GM18873 (cell line): Measurements from ENCODE around the gene TDRD7.

ENCODE experiments used
- ATAC-seq: cut with Tn5 transposase; IDR thresholded peaks from one replicate; pipeline ENCODE4 v1.9.1; 2021; ENCODE audit warnings: mild to moderate bottlenecking, moderate library complexity, moderate number of reproducible peaks; ENCODE audit not compliant: unreplicated experiment, low FRiP score

TDRD7 gene

DNA sequence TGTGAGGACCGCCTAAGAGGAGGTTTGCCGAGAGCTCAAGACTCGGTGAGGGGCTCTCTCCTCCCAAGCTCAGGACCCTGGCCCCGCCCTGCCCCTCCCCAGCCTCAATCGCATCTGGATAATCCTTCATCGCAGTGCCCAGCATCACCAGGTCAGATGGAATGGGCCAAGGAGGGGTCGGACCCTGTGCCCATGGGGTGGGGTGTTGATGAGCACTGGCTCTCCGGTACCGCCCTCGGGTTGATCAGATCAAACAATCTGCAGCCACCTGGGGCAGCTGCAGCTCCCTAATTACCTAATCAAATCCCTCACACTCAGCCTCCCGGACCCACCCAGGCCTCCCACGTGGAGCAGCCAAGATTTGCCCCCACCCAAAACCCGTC is 24.4 kb upstream of the TDRD7 start:
- no peak for ATAC-seq

GRCh38 chr9:97387936-97388684 is 23.8 kb upstream of the TDRD7 start:
- no peak for ATAC-seq

DNA sequence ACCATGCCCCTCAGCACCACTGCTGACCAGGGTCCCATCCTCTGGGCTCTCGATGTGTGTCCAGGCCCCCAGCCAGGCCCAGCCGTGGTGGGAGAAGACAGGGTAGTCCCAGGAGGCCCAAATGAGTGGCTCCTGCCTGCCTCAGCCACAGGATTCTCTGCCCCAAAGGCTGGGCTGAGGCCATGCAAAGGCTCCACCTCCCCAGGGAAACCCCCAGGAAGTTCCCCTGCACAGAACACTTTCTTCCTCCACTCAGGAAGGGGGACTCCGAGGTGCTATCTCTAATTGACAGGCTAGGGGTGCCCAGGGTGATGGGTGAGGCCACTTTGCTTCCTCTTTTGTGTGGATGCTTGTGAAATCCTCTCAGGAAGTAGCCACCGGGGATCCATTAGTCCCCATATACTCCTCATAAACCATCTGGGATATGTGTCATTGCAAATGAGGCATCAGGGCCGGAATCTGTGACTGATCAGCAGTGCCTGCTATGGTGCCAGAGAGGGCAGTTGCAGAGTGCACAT is 23.1 kb upstream of the TDRD7 start:
- peak; percentile 74 for ATAC-seq

- no peak for ATAC-seq
Measured at GRCh38 chr9:97389249-97389648, 22.6 kb upstream of the TDRD7 start.

- ATAC-seq: no peak
Measured at GRCh38 chr9:97390791-97391406, 21.0 kb upstream of the TDRD7 start.

DNA sequence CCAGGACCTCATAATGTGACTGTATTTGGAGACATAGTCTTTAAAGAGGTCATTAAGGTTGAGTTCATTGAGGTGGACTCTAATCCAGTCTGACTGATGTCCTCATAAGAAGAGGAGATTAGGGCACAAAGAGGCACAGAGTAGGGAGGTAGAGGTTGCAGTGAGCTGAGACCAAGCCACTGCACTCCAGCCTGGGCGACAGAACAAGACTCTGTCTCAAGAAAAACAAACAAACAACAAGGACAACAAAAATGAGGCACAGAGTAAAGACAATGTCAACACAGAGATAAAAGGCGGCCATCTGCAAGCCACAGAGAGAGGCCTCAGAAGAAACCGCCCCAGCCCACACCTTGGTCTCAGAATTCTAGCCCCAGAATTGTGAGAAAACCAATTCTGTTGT is 17.0 kb upstream of the TDRD7 start:
- no peak for ATAC-seq

DNA sequence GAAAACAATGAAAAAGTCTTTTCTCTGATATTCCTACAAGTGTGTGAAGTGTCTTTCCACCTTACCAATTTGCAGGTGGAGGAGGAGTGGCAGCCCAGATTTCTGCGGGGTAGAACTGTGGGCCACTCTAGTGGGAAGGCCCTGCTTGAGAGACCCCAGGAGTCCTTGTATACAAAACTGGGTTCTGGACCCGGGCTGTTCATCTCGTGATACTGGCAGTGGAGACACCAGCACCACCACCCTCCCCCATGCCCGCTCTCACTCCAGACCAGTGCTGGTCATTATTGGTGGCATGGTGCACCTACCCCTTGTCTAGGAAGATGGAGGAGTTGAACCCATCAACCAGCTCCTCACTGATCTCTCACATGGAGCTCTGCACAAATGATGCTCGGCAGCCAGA is 16.2 kb upstream of the TDRD7 start:
- ATAC-seq: no peak

DNA sequence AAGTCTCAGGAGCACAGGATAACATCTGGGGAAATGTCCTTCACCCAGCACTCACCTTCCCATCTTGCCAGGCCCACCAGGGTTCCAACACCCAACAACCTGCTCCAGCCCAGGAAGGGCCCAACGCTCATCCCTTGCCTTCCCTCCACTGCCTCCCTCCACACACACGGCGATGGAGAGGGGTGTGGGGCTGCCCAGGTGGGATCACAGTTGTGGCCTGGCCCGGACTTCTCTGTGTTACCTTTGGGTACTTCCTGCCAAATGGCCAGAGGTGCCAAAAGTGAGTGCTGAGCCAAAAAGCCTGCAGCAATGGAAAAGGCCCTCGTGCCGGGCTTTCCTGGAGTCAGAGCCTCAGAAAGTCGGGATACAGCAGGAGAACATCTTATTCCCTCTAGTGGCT is 15.6 kb upstream of the TDRD7 start:
- ATAC-seq: no peak

DNA sequence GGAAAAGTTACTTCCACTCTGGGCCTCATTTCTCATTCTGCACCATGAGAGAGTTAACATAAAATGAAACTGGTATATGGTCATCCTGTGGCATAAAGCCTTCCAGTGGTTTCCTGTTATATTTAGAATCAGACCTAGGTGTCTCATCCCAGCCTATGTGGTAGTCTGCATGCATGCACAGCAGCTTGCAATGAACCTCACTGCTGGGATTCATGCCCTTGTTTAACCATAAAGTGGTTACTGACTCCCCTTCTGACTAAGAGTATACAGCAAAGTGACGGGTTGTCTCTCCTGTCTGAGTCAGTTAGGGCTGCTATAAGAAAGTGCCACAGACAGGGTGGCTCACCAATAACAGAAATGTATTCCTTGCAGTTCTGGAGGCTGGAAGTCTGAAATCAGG is 14.7 kb upstream of the TDRD7 start:
- peak; percentile 57 for ATAC-seq

GRCh38 chr9:97398999-97399758 is 12.7 kb upstream of the TDRD7 start:
- peak; percentile 46 for ATAC-seq

DNA sequence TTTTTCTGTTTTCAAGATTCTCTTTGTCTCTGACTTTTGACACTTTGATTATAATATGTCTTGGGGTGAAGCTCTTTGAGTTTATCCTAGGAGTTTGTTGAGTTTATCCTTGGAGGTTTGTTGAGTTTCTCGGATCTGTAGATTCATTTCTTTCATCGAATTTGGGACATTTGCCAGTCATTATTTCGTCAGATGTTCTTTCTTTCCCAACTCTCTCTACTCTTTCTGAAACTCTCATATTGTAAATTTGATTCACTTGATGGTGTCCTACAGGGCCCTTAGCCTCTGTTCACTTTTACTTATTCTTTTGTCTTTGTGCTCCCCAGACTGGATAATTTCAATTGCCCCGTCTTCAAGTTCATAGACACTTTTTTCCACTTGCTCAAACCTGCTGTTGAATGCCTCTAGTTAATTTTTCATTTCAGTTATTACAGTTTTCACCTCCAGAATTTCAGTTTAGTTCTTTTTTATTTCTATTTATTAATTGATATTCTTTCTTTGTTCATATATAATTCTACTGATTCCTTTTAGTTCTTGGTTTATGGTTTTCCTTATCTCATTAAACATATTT is 8.1 kb upstream of the TDRD7 start:
- no peak for ATAC-seq

GRCh38 chr9:97405551-97405950 is 6.3 kb upstream of the TDRD7 start:
- ATAC-seq: no peak

- no peak for ATAC-seq
Measured at GRCh38 chr9:97406620-97407177, 5.2 kb upstream of the TDRD7 start.

GRCh38 chr9:97408562-97408961 is 3.3 kb upstream of the TDRD7 start:
- ATAC-seq: no peak

DNA sequence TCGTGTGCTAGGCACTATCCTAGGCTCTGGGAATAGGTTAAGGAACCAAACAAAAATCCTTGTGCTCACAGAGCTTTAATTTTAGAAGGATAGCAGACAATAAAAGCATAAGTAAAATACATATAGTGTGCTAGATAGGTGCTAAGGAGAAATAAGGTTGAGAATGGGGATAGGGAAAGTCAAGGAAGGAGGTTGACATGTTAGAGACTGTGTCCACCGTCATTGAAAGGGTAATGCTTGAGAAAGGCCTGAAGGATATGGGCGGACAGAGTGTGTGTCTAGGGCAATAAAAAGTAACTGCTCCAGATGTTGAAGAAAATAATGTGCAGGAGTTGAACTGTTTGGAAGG is 482 bp upstream of the TDRD7 start:
- ATAC-seq: no peak

GRCh38 chr9:97412626-97413385 is 910 bp downstream of the TDRD7 start:
- no peak for ATAC-seq

GRCh38 chr9:97413462-97413861 is 1.6 kb downstream of the TDRD7 start:
- no peak for ATAC-seq

DNA sequence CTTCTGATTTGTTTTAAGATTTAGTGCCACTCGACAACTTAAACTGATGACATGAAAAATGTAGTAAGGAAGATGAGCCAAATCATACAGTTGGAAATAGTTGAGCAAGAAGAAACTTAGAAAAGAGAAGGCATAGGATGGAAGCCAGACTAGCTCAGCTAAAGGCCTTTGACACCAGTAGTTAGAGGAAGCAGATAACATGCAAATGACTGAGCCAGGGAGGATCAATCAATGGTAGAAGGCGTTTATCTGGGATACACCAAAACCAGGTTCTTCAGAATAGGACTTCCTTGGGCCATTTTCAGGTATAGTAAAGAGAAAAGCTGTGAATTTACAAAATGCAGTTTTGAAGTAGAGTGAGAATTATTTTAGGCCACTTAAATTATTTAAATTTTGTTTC is 3.2 kb downstream of the TDRD7 start:
- no peak for ATAC-seq

GRCh38 chr9:97418880-97419279 is 7.0 kb downstream of the TDRD7 start:
- no peak for ATAC-seq

DNA sequence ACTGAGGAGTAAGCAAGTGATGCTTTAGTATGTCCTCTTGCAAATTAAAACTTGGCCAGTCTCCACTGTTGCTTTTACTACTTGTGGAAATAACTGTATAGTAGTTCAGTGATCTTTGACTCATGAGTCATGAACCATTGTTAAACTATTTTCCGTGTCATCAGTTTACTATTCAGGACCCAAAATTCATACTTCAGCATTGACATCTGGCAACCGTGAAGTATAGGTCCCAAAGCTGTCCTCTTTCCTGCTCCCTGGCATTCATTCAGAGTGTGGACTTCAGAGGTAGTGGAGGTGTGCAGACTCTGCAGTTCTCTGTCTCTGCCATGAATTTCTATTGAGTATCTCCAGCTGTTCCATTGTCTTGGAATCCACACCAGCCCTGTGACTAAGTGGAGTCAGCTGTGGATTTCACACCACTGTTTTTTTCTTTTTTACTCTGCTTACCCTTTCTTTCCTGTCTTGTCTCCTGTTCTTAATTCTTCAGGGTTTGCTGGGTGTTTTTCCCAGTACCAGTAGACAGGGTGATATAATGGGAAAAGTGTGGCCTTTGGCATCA is 7.5 kb downstream of the TDRD7 start:
- ATAC-seq: no peak
